ENCODE measurements around the gene PROS1.
A peak's percentile ranks its signal among the peaks of the same experiment; 100 is the strongest.

Gene PROS1

DNA sequence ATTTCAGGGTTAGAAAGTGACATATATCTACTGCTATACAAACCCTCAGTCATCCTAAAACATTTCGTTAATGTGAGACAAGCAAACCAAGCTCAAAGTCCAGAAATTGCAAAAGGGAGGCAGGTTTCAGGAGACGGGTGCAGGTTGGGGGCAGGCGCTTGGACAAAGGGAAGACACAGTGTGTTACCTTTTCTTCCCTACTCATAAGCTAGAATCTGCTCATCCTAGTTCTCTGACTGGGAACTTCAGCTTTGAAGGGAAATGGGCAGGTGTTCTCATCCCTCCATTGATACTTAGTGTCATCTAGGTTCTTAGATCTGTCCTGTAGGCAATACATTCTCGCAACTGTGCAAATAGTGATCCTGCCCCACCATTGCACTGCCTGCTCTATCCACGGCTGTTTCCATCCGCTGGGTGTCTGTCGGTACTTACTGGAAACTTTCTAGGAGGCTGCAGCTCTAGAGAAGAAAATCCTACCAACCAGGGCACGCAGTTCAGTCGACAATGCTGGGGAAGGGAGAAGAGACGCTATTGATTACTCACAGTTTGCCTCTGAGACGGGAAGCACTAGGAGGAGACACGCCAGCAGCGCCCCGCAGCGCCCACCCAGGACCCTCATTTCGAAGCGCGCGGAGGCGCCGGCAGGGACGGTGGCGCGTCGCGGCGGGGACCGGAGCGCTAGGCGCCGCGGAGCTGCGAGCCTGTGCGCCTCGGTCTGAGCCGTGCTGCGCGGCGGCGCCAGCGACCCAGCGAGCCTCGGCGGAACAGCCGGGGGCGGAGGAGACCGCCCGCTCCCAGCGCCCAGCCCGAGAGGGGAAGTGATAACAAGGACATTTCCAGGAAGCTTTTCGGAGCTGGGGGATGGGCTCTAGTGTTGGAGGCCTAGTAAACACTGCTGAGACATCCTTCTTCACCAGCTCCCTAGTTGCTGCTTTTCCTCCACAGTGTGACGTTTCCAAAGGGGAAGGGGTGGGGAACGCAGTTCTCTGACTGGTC lies at the start of gene PROS1:
Gene PROS1 (minus strand): TSS at position 766 of the 996 bp plus-strand sequence. CDS start 147 bp downstream, at position 619.
- DNase-seq = peak; percentile 88

DNA sequence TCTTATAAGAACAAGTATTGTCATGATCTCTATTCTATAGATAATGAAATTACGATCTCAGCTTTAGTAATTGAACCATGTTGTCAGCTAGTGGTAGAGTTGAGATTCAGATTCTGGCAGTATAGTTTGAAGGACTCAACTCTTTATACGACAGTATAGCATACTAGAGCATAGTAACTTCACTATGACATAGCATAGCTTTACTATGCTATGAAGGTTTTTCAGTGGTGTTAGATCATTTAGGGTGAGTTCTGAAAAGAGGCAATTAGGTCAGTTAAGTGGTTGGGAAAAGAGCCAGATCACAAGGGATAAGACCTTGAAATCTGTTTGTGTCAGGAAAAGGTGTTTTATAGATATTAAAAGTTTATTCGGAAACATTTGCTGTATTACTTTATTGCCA lies 46.6 kb upstream of the PROS1 start:
- DNase-seq = no peak

DNA sequence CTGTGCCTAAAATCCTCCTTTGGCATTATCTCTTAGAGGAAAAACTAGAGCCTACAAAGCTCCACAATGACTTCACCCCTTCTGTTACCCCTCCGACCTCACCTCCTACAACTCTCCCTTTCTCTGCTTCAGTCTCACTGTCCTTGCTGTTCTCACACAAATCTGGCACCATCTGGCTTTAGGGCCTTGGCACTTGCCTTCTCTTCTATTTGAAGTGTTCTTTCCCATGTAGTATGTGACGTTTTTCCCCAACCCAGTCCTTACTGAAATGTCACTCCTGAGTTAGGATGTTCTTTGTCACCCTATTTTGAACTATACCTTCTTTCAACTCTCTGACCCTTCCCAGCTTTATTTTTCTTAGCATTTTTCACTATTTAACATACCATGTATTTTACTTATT lies 46.0 kb upstream of the PROS1 start:
- DNase-seq = no peak

DNA sequence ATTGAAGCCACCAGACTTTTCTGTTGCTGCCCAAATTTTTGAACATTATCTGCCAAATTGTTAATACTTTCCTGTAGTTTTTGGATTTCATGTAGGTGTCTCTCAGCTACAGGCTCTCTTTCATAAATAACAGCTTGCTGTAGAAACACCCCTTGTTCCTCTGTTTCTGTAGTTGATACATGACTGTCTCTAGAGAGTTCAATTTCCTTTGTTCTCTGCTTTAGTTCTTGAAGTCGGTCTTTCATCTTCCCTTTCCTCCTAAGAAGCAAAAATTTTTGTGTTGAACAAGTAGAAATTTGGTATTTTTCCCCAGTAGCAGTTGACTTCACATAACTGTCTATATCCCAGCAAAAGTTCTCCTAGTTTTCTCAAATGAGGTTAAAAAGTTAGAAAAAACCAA lies 41.3 kb upstream of the PROS1 start:
- no peak for DNase-seq

DNA sequence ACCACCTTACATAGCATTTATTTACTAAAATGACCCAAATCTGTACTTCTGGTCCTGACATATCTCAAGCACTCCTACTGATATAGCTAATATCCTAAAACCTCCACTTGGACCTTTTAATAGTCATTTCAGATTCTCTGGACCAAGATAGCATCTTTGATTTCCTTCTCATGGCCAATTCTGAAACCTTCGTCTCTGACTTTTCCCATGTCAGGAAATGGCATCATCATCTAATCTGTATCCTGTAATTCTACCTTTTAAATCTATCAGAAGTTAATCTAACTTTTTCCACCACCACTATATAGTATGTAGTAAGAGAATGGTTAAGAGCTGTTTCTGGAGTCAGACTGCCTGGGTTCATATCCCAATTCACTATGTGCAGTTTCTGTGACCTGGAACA lies 38.5 kb upstream of the PROS1 start:
- no peak for DNase-seq

DNA sequence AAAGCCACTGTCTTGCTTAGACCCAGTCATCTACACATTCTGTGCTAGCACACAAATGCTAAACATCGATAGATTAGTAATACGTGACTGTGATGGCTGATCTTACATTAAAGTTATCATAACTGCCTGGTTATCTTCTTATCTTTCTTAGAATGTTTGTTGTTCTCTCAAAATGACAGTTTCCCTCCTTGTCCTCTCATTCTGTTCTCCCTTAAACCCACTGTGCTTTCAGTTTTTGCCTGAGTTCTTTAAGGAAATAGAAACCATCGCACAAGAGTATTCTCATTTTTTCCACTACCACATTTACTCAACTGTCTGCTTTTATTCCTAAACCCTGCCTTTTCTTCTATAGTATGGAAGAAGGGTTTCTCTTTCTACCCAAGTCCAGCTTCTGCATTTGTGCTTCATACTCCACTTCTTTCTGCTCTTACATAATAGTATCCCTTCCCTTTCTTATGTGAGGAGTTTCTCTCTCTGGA lies 37.6 kb upstream of the PROS1 start:
- no peak for DNase-seq

DNA sequence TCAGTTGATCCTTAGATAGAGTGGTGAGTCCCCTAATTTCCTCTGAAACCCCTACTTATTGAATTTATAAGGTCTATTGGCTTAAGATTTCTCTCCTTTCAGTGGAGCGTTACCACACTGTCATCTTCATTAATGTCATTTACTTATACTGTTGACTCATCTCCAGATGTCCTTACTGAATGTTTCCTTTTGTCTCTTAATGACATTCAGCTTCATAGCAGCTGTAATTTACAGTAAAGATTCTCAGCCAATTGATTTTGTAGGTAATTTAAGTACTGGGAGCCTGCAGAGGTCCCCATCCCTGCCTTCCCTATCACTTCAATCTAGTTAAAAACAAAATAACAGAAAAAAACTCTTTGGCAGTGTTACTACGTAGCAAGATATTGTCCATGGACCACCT lies 35.9 kb upstream of the PROS1 start:
- peak; percentile 68 for DNase-seq

DNA sequence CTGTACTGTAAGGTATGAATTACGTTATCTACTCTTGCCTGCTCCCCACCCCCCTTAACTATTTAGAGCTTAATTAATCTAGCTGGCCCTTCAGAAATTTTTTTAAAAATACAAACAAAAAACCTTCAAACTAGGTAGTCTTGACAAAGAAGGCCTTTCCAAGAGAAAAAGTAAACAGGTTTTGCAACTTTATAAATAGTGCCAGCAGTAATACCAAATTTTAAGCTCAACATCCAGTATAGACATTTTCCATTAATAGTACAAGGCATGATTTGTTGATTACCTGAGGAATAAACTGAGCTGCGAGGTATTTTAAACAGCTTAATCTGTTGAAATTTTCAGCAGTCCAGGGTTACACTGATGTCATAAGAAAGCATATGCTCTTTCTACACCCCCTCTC lies 34.6 kb upstream of the PROS1 start:
- no peak for DNase-seq

DNA sequence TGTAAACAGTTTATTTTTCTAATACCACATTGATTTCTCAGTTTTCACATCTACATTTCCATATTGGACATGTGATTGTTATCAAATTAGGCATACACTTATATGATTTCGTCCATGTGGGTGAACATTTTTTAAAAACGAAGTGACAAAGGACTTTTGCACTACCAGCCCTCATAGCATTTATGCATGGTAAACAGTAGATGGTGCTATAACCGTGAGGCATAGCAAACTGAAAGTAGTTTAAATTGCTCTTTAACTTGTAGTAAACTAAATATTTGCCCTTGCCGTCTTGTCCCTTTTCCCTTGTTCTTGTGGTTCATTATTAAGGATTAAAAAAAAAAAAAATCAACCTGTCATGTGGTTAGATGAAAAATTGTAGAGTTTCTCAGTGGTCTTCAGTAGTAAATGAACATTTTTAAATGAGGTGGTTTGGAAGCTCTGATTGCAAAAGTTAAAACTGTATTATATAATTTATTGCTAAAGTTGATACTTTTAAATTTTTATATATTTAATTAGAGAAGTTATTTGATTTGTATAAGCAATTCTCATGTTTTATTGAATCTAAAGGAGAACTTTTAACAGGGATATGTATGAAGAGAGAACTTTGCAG lies 30.7 kb upstream of the PROS1 start:
- peak; percentile 69 for DNase-seq

DNA sequence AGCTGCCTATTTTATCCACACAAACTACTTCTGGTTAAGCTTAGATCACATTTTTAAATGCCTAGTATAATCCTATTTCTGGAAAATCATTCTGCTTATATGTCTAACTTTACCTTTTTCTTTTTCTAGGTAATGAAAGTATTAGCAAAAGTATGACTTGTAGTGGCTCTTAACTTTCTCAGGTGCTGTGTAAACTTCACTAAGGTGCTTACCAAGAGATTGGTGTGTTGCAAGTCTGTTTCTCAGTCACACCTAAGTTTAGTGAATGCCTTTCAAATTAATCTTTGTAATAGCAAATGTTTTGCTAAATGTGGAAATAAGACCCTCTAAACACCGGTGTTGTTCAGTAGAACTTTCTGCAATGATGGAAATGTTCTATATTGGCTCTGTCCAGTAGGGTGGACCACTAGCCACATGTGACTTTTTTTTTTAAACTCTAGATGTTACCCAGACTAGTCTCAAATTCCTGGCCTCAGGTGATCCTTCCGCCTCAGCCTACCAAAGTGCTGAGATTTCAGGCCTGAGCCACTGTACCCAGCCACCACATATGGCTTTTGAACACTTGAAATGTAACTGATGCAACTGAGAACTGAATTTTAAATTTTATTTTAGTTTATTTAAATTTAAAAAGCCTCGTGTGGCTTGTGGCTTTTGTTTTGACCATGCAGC lies 28.3 kb upstream of the PROS1 start:
- DNase-seq = no peak

DNA sequence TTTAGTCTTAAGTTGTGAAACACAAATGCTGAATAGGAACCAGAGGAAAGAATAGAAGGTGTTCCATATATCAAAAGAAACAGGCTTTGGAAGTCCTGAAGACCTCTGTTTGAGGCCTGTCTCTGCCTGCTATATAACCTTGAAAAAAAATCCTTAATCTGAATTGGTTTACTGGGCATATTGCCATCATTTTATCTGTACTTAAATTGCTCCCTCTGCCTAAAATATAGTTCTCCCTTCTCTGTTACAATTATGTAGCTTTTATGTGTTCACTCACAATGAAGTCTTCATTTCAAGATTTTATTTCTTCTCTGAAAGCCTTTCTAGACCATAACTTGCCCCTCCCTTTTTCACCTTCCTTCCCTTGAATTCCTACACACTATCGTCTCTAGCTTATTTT lies 27.5 kb upstream of the PROS1 start:
- DNase-seq = no peak

DNA sequence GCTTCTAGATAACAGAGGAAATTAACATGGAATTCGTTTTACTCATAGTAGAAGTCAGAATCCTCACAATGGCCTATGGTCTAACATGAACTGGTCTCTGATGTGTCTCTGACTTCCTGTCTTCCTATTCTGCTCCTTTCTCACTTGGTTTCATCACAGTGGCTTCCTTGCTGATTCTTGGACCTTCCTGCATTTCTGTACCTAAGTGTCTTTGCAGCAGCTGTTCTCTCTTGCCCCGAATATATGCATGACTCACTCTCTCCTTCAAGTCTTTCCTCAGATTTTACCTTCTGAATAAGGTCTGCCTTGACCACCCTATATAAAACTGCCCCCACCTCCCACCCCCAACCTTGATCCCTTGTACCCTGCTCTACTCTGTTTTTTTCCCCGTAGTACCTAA lies 20.4 kb upstream of the PROS1 start:
- no peak for DNase-seq

DNA sequence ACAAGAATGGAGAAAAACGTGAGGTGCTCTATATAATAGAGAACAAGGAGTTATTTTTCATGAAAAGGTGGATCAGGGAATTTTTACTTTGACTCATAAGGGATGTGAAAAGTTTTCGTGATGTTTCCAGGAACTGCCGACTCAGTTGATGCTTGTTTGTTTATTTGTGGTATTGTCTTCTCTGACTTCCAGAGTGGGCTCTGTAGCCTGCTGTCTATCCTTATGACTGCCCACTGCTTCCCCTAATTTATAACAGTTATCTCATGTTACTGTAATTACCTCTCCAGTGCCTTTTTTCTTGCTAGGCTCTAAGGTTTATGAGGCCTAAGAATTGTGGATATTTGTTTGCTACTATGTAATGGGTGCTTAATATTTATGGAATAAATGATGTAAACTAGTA lies 18.5 kb upstream of the PROS1 start:
- DNase-seq = no peak

DNA sequence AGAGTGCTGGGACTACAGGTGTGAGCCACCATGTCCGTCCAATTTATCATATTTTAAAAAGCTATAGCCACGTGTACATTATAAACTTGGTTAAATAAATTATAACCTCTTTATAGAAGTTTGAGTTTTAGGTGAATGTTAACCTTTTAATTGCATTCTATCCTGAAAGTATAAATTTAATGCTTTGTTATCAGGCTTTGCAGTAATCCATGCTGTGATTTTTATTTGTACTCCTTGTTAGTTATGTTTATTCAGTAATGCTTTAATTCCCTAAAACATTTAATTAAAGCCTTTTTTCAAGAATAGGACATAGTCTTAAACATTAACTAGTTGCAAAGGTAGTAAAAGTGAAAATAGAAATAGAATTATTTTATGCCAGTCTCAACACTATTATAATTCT lies 17.9 kb upstream of the PROS1 start:
- DNase-seq = no peak

DNA sequence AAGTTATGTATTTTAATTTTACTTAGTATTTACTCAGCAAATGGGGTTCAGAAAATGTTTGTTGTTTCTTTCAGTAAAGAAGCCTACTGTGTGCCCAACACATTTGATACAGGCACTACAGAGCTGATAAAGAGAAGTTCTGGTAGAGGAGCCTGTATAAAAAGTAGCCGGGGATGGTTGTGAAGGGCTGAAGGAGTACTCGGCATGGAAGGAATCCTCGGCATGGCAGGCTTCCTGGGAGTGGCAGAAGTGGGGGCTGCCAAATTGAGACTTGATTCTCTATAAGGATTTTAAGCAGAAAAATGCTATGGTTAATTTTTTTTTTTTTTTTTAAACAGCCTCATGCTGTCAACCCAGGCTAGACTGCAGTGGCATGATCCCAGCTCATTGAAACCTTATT lies 15.5 kb upstream of the PROS1 start:
- DNase-seq = no peak

DNA sequence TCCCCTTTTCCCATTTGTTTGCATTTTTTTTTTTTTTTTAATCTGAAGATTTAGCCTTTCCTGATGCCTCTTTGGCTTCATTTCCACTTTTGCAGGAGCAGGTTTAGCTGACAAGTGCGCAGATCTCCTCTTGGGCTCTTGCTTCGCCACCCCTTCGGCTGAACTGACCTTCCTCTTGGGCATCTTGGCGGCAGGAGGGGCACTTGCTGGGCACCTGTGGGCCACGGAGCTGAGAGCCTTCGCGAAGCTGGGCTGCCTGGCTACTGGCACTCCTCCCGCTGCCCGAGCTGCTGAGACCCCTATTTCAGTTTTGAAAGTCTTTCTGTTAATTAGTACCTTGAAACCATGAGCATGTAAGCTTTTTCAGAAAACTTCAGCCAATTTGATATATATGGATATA lies 15.1 kb upstream of the PROS1 start:
- DNase-seq = no peak

DNA sequence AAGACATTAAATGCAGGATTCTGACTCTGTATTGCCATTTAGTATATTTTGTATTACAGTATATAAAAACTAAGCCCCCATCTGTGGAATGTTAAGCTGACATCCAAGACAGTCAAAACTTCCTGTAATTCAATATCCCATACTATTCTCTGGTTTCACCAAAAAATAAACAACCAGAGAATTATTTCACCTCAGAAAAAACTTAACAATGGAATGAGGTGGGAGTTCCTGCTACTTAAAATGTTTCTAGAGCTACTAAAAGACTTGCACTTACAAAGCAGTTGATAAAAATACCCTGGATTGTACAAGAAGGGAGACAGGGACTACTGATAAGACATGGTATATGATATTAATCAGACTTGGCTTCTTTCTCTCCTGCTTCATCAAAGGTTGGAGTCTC lies 14.6 kb upstream of the PROS1 start:
- DNase-seq = no peak

DNA sequence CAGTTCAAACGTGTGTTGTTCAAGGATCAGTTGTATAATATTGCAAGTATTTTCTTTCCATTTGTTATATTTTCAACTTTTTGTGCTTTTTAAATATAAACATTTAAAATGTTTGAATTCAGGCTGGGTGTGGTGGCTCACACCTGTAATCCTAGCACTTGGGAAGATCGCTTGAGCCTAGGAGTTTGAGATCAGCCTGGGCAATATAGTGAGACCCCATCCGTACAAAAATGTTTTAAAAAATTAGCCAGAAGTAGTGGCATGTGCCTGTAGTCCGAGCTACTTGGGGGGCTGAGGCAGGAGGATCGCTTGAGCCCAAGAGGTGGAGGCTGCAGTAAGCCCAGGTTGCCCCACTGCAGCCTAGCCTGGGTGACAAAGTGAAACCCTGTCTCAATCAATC lies 10.9 kb upstream of the PROS1 start:
- no peak for DNase-seq

DNA sequence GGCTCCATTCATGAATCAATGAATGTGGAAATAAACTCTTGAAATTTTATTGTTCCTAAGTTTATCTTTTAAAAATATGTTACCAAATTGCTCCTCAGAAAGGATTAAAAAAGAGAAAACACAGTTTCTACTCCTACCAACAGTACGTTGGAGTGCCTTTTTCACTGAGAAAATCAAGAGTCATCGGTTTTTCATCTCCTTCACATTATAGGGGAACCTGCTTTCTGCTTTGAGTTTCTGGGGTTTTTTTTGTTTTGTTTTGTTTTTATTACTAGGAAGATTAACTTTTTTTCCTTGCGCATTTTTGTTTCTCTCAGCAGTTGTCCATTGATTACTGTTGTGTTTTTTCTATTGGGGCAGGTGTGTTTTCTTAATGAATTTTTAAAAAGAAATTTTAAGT lies 9.7 kb upstream of the PROS1 start:
- DNase-seq = no peak

DNA sequence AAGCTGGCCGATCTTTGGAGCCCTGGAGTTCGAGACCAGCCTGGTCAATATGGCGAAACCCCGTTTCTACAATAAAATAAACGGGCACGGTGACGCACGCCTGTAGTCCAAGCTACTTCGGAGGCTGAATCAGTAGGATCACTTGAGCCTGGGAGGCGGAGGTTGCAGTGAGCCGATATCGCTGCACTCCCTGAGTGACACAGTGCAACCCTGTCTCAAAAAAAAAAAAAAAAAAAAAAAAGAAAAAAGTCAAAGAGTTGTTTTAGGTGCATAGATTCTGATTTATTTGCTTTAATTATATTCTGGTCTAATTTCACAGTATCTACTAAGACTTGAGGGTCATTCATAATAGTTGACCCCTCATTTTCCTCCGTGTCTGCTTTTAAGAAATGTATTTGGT lies 8.0 kb upstream of the PROS1 start:
- no peak for DNase-seq

DNA sequence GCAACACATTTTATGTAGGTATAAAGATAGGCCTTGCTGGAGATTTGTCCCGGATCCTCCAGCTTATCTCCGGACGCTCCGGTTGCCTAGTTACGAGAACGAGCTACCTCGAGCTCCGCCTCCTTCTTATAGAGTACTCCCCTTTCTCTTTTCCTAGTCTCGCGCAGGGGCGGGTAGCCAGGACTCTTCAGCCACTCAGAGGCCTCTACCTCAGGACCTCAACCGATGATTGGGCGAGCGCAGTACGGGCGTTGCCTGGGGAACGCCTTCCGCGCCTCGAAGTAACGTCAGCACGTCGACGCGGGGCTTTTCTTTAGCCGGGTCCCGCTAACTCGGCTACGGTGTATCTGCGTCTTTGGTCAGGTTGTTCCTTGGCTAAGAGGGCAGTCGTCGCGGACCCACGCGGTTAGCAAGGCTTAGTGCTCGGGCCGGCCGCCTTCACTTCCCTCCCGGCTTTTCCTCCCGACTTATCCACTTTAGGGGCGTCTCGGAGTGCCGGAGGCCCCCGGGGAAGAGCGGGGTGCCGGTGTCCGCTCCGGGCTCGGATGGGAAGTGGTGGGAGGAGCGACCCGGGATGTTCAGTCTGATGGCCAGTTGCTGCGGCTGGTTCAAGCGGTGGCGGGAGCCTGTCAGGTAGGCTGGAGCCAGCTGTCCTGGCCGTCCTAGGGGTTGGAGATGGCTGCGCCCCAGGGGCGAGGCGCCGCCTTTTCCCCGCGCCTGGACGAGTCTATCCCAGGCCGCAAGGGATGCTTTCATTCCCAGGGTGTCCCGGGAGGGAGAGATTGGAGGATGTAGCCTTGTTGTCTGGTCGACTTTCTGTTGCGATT lies 6.4 kb upstream of the PROS1 start, which contains the start of gene ARL13B:
Gene ARL13B (plus strand): TSS at position 306 of the 827 bp plus-strand sequence. CDS start 269 bp downstream, at position 575.
- peak; percentile 100 for DNase-seq

DNA sequence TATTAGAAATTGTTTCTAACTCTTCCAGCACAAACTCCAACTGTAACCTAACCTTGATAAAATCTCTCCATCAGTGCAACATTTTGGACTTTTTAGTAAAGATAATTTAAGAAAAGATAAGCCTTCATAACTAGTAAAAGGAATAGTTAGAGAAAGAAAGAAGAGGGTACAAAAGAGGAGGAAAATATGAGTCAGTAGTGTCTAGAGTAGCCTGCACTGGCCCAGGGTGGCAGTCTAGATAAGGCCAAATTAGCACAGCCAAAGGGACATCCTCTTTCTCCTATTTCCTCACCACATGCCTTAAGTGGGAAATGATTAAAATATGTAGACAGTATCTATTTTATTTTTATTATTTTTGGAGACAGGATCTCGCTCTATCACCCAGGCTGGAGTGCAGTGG lies 3.7 kb downstream of the PROS1 start:
- no peak for DNase-seq

DNA sequence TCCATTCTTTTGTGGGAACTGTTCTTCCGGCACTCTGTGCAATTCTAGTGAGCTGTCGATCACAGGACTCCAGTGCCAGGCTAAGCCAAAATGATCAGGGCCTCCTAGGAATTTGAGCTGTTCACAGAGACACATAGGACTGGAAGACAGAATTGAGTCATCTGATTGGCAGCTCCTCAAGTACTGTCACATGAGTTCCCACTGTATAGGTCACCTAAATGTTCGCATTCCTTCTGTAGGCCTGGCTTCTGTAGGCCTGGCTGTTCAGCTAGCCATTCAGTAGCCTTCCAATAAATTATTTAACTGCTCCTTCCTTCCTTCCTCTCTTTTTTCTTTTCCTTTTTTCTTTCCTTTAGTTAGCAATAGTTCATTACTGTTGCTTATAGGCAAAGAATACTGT lies 4.3 kb downstream of the PROS1 start:
- DNase-seq = no peak

Data from NCI-H82 (cell line).